Measurements from ENCODE around the gene PTGES2.

The PTGES2 gene

GRCh38 chr9:128143525-128144238 lies 16.2 kb upstream of the PTGES2 start:
- ChIA-PET CTCF (no interaction called here), POLR2A (no interaction called here)
- DNase-seq (ENCODE audit: extremely low spot score), result no peak
- TF ChIP-seq HDGF (IDR thresholded peaks at IDR 0.05; ENCODE audit: borderline replicate concordance) (no peak), FOXM1 (IDR thresholded peaks at IDR 0.05; ENCODE audit: borderline replicate concordance) (no peak), SP1 (IDR thresholded peaks at IDR 0.05) (no peak), ZNF384 (IDR thresholded peaks at IDR 0.05) (no peak), FOXK2 (IDR thresholded peaks at IDR 0.05) (no peak), LEF1 (IDR thresholded peaks at IDR 0.05; ENCODE audit: borderline replicate concordance) (no peak), L3MBTL2 (conservative IDR thresholded peaks at IDR 0.05) (no peak)

GRCh38 chr9:128142596-128142995 lies 15.1 kb upstream of the PTGES2 start:
- ChIA-PET POLR2A (no interaction called here), CTCF (interaction anchor here (0.6 kb wide), 1 partner anchor 39 kb away, joined by 3 read pairs; no protein-coding TSS in a partner anchor)
- no peak for DNase-seq (ENCODE audit: extremely low spot score)
- no peak for TF ChIP-seq SUZ12 (IDR thresholded peaks at IDR 0.05)
- TF ChIP-seq LEF1 (IDR thresholded peaks at IDR 0.05; ENCODE audit: borderline replicate concordance), result no peak
- TF ChIP-seq FOXM1 (IDR thresholded peaks at IDR 0.05; ENCODE audit: borderline replicate concordance), result no peak

GRCh38 chr9:128142061-128142460 lies 14.5 kb upstream of the PTGES2 start:
- ChIA-PET POLR2A (no interaction called here), CTCF (interaction anchor here (1.0 kb wide), 1 partner anchor 8 kb away, joined by 3 read pairs; no protein-coding TSS in a partner anchor)
- TF ChIP-seq L3MBTL2 (conservative IDR thresholded peaks at IDR 0.05), result no peak
- no peak for TF ChIP-seq ARNT (IDR thresholded peaks at IDR 0.05)
- no peak for TF ChIP-seq FOXK2 (IDR thresholded peaks at IDR 0.05)
- no peak for TF ChIP-seq FOXM1 (IDR thresholded peaks at IDR 0.05; ENCODE audit: borderline replicate concordance)
- no peak for TF ChIP-seq LEF1 (IDR thresholded peaks at IDR 0.05; ENCODE audit: borderline replicate concordance)
- no peak for TF ChIP-seq PKNOX1 (IDR thresholded peaks at IDR 0.05)
- no peak for TF ChIP-seq SUZ12 (IDR thresholded peaks at IDR 0.05)
- TF ChIP-seq HDGF (IDR thresholded peaks at IDR 0.05; ENCODE audit: borderline replicate concordance), result no peak
- TF ChIP-seq NFRKB (IDR thresholded peaks at IDR 0.05), result no peak
- TF ChIP-seq BHLHE40 (IDR thresholded peaks at IDR 0.05; ENCODE audit: borderline replicate concordance), result no peak
- no peak for TF ChIP-seq ELF4 (IDR thresholded peaks at IDR 0.05)
- no peak for DNase-seq (ENCODE audit: extremely low spot score)

GRCh38 chr9:128141604-128142003 lies 14.1 kb upstream of the PTGES2 start:
- ChIA-PET CTCF (interaction anchor here (1.0 kb wide), 1 partner anchor 9 kb away, joined by 3 read pairs; no protein-coding TSS in a partner anchor), POLR2A (no interaction called here)
- TF ChIP-seq L3MBTL2 (conservative IDR thresholded peaks at IDR 0.05) (no peak), SP1 (IDR thresholded peaks at IDR 0.05) (no peak), NFRKB (IDR thresholded peaks at IDR 0.05) (no peak), ARNT (IDR thresholded peaks at IDR 0.05) (no peak), BHLHE40 (IDR thresholded peaks at IDR 0.05; ENCODE audit: borderline replicate concordance) (no peak), PKNOX1 (IDR thresholded peaks at IDR 0.05) (no peak), TARDBP (IDR thresholded peaks at IDR 0.05) (no peak), FOXK2 (IDR thresholded peaks at IDR 0.05) (no peak), LEF1 (IDR thresholded peaks at IDR 0.05; ENCODE audit: borderline replicate concordance) (no peak), FOXM1 (IDR thresholded peaks at IDR 0.05; ENCODE audit: borderline replicate concordance) (no peak)
- DNase-seq (ENCODE audit: extremely low spot score), result no peak

GRCh38 chr9:128139621-128140020 lies 12.1 kb upstream of the PTGES2 start:
- no peak for TF ChIP-seq FOXM1 (IDR thresholded peaks at IDR 0.05; ENCODE audit: borderline replicate concordance)
- no peak for TF ChIP-seq PKNOX1 (IDR thresholded peaks at IDR 0.05)
- TF ChIP-seq SUZ12 (IDR thresholded peaks at IDR 0.05), result no peak
- TF ChIP-seq FOXA1 (IDR thresholded peaks at IDR 0.05), result no peak
- TF ChIP-seq CTBP1 (IDR thresholded peaks at IDR 0.05; ENCODE audit: borderline replicate concordance), result no peak
- CTCF ChIA-PET, result no interaction called here
- no peak for DNase-seq (ENCODE audit: extremely low spot score)
- POLR2A ChIA-PET, result no interaction called here

- no peak for DNase-seq (ENCODE audit: extremely low spot score)
- ChIA-PET CTCF (no interaction called here), POLR2A (no interaction called here)
- TF ChIP-seq SUZ12 (IDR thresholded peaks at IDR 0.05) (no peak), CTBP1 (IDR thresholded peaks at IDR 0.05; ENCODE audit: borderline replicate concordance) (no peak), L3MBTL2 (conservative IDR thresholded peaks at IDR 0.05) (no peak), FOXA1 (IDR thresholded peaks at IDR 0.05) (no peak), LEF1 (IDR thresholded peaks at IDR 0.05; ENCODE audit: borderline replicate concordance) (no peak), TARDBP (IDR thresholded peaks at IDR 0.05) (no peak), PKNOX1 (IDR thresholded peaks at IDR 0.05) (no peak), FOXK2 (IDR thresholded peaks at IDR 0.05) (no peak), ZNF384 (IDR thresholded peaks at IDR 0.05) (no peak), BHLHE40 (IDR thresholded peaks at IDR 0.05; ENCODE audit: borderline replicate concordance) (no peak), SP1 (IDR thresholded peaks at IDR 0.05) (no peak), ARNT (IDR thresholded peaks at IDR 0.05) (no peak), NFRKB (IDR thresholded peaks at IDR 0.05) (no peak), HDGF (IDR thresholded peaks at IDR 0.05; ENCODE audit: borderline replicate concordance) (no peak), ELF4 (IDR thresholded peaks at IDR 0.05) (no peak), FOXM1 (IDR thresholded peaks at IDR 0.05; ENCODE audit: borderline replicate concordance) (no peak)
Observed at GRCh38 chr9:128138001-128138400, 10.5 kb upstream of the PTGES2 start.

Data from HEK293T (cell line).